Measurements from ENCODE around the gene SOWAHA. TPM values are rescaled to one million over a fixed set of nuclear protein-coding genes. Genes with fewer than 3 reads are reported as not detected.

The SOWAHA gene
- polyA plus RNA-seq, 2 of the 4 experiments (the other 2 are of a cell fraction) = 0.06 to 0.10 TPM

GRCh38 chr5:132819468-132819867 lies 6.4 kb downstream of the SOWAHA start:
- 0 out of 3 replicates have a peak, but pooled peaks cover 3% of the 10 kb centered on the region for H3K4me1 ChIP-seq
- H3K4me2 ChIP-seq = no peak overlapping the region
- no peak overlapping the region for H3K27ac ChIP-seq
- no peak for TF ChIP-seq NPAS2 (CRISPR knock-in tag; IDR thresholded peaks at IDR 0.05; ENCODE audit: borderline replicate concordance)
- no peak for TF ChIP-seq CTCF (IDR thresholded peaks at IDR 0.05)
- TF ChIP-seq POLR2AphosphoS2 (conservative IDR thresholded peaks at IDR 0.05; ENCODE audit: low read length) = no peak
- TF ChIP-seq HEYL (CRISPR knock-in tag; IDR thresholded peaks at IDR 0.05) = no peak
- no peak for TF ChIP-seq ZSCAN20 (CRISPR knock-in tag; IDR thresholded peaks at IDR 0.05)
- TF ChIP-seq HMGXB4 (CRISPR knock-in tag; IDR thresholded peaks at IDR 0.05; ENCODE audit: borderline replicate concordance) = no peak
- TF ChIP-seq GATA3 (IDR thresholded peaks at IDR 0.05; ENCODE audit: borderline replicate concordance) = no peak
- TF ChIP-seq ZNF302 (CRISPR knock-in tag; IDR thresholded peaks at IDR 0.05) = no peak
- TF ChIP-seq CBX8 (IDR thresholded peaks at IDR 0.05) = no peak
- no peak for TF ChIP-seq MAFK (IDR thresholded peaks at IDR 0.05; ENCODE audit: partially characterized antibody)
- no peak for TF ChIP-seq BHLHE40 (IDR thresholded peaks at IDR 0.05; ENCODE audit: low read depth, low read length)
- no peak for TF ChIP-seq MAZ (IDR thresholded peaks at IDR 0.05; ENCODE audit: borderline replicate concordance, low read depth, low read length)
- no peak for TF ChIP-seq CHD4 (IDR thresholded peaks at IDR 0.05; ENCODE audit: borderline replicate concordance)
- TF ChIP-seq KDM1A (IDR thresholded peaks at IDR 0.05; ENCODE audit: low read depth) = no peak
- TF ChIP-seq SREBF2 (IDR thresholded peaks at IDR 0.05) = no peak
- TF ChIP-seq FOXS1 (CRISPR knock-in tag; IDR thresholded peaks at IDR 0.05) = no peak
- TF ChIP-seq PHF8 (IDR thresholded peaks at IDR 0.05; ENCODE audit: borderline replicate concordance, low read depth) = no peak
- no peak for TF ChIP-seq NFE2L2 (conservative IDR thresholded peaks at IDR 0.05; ENCODE audit: low read length)
- TF ChIP-seq EHMT2 (IDR thresholded peaks at IDR 0.05; ENCODE audit: low read depth) = no peak
- TF ChIP-seq HOXB13 (CRISPR knock-in tag; IDR thresholded peaks at IDR 0.05; ENCODE audit: low read depth) = no peak
- ChIA-PET CTCF (interaction anchor here (0.5 to 7.8 kb wide), 57 partner anchors 7 to 629 kb away, joined by 3 to 87 read pairs (median 4); partner anchors contain the start of genes CCNI2, IL13 and SHROOM1), POLR2A (interaction anchor here (1.0 to 1.5 kb wide), 3 partner anchors 47 to 322 kb away, joined by 3 to 9 read pairs (median 4); partner anchors contain the start of genes GDF9 and UQCRQ)
- H3K9me3 ChIP-seq = no peaks in the 10 kb centered on the region
- DNase-seq (ENCODE audit: low read depth in 1 of 2, low spot score in 1 of 2) (no peak), FAIRE-seq (no peak), ATAC-seq (no peak)
- 80% methylated on average over 26 of the region's 26 CpGs for WGBS (ENCODE audit: missing lambda C conversion rate)
- no peak overlapping the region for H3K4me3 ChIP-seq

GRCh38 chr5:132820162-132820754 lies 7.2 kb downstream of the SOWAHA start:
- peak overlapping the region; percentile 42 for H3K4me2 ChIP-seq
- ATAC-seq (peak; percentile 84 to 96), DNase-seq (ENCODE audit: low read depth in 1 of 2, low spot score in 1 of 2) (peak; percentile 90), FAIRE-seq (peak; percentile 94)
- peak overlapping the region in 1 of 2 experiments; percentile 49; a peak in 1 of 6 replicates for H3K27ac ChIP-seq
- H3K9me3 ChIP-seq = no peaks in the 10 kb centered on the region
- 25% methylated on average over 15 of the region's 15 CpGs for WGBS (ENCODE audit: missing lambda C conversion rate)
- CTCF ChIA-PET = interaction anchor here (0.5 to 7.8 kb wide), 75 partner anchors 11 to 630 kb away, joined by 3 to 87 read pairs (median 4); partner anchors contain the start of genes CCNI2, IL13, KIF3A and SHROOM1
- H3K4me1 ChIP-seq = 0 out of 3 replicates have a peak, but pooled peaks cover 3% of the 10 kb centered on the region
- TF ChIP-seq SREBF2 (IDR thresholded peaks at IDR 0.05) (no peak), SMC3 (IDR thresholded peaks at IDR 0.05) (peak; percentile 89), GATA3 (IDR thresholded peaks at IDR 0.05; ENCODE audit: borderline replicate concordance) (no peak), FOXS1 (CRISPR knock-in tag; IDR thresholded peaks at IDR 0.05) (no peak), ELK1 (IDR thresholded peaks at IDR 0.05; ENCODE audit: low read depth, low read length) (no peak), HES2 (IDR thresholded peaks at IDR 0.05) (no peak), ZFP36 (IDR thresholded peaks at IDR 0.05; ENCODE audit: borderline replicate concordance, partially characterized antibody) (no peak), TFCP2L1 (CRISPR knock-in tag; IDR thresholded peaks at IDR 0.05) (no peak), RAD21 (conservative IDR thresholded peaks at IDR 0.05 in 1 of 2, IDR thresholded peaks at IDR 0.05 in 1 of 2) (peak; percentile 84 to 87), HOXB13 (CRISPR knock-in tag; IDR thresholded peaks at IDR 0.05; ENCODE audit: low read depth) (no peak), CTCF (IDR thresholded peaks at IDR 0.05) (peak; percentile 93), FOSB (CRISPR knock-in tag; IDR thresholded peaks at IDR 0.05) (no peak), EHMT2 (IDR thresholded peaks at IDR 0.05; ENCODE audit: low read depth) (no peak)
- no peak overlapping the region for H3K4me3 ChIP-seq
- POLR2A ChIA-PET = interaction anchor here (0.6 to 1.5 kb wide), 8 partner anchors 10 to 323 kb away, joined by 3 to 9 read pairs (median 4); partner anchors contain the start of genes GDF9, RAD50 and UQCRQ
